ENCODE results near the gene HOXD10.

The HOXD10 gene

DNA sequence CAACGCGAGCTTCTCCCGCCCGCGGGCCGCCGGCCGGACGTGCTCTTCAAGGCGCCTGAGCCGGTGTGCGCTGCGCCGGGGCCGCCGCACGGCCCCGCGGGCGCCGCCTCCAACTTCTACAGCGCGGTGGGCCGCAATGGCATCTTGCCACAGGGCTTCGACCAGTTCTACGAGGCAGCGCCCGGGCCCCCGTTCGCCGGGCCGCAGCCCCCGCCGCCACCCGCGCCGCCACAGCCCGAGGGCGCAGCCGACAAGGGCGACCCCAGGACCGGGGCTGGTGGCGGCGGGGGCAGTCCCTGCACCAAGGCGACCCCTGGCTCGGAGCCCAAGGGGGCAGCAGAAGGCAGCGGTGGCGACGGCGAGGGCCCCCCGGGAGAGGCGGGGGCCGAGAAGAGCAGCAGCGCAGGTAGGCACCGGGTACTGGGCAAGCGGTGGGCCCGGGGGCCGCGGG is 8.8 kb upstream of the HOXD10 start:
- DNase-seq, result no peak

DNA sequence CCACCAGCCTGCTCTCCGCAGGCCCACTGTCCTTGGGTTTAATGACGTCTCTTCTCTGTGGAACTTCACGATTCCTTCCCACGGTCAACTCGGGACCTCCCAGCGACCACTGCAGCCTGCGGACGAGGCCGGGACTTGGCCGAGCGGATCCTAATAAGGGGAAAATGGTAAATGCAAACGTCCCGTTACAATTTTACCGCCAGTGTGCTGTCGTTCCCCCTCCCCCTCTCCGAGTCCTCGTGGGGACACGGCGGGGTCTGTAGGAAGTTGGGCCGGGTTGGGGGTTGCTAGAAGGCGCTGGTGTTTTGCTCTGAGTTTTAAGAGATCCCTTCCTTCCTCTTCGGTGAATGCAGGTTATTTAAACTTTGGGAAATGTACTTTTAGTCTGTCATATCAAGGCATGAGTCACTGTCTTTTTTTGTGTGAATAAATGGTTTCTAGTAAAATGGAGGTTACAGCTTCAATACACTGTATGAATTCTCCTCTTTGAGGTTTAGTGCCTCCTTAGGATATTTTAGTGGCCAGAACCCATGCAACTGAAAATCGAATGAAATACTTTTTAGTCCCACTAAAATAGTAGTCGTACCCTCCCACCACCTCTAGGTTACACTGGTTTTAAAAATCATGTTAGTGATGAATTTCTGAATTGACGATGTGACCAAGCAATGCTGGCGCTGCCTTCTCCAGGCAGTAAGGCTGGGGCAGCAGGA is 7.2 kb upstream of the HOXD10 start:
- no peak for DNase-seq

DNA sequence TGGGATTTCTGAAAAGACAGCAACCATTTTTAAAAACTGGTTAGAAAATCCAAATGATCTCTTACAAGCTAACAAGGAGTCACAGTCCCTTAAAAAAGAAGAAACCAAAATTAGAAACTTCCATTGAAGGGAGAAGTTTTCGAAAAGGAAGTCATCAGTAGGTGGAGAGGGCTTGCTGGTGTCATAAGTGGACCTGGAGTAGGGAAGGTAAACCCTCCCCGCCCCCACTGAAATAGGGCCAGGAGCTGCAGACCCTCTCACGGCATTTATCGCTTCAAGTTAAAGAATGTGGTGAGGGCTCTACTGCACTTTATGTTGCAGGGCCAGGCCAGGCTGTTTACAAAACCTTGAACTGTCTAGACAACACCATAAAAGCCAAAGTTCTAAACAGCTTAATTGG is 6.6 kb upstream of the HOXD10 start:
- DNase-seq, result no peak

GRCh38 chr2:176110415-176111308 is 5.9 kb upstream of the HOXD10 start:
- DNase-seq, result no peak

DNA sequence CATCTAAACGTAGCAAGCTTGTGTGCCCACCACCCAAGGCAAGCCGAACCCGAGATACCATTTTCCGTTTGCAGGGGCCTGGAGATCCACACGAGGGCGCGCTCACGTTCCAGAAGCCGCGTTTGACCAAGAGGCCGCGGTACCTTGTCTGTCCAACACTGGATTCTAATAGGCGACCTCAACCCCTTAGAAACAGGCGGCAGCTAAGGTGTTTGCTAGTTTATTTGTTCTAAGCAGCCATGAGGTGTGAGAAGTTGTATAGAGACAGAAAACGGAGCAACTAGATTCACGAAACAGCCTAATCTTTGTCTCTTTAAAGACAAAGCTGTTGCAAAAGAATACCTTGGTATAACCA is 5.3 kb upstream of the HOXD10 start:
- DNase-seq, result no peak

- DNase-seq, result no peak
Observed at GRCh38 chr2:176111846-176112374, 4.7 kb upstream of the HOXD10 start.

DNA sequence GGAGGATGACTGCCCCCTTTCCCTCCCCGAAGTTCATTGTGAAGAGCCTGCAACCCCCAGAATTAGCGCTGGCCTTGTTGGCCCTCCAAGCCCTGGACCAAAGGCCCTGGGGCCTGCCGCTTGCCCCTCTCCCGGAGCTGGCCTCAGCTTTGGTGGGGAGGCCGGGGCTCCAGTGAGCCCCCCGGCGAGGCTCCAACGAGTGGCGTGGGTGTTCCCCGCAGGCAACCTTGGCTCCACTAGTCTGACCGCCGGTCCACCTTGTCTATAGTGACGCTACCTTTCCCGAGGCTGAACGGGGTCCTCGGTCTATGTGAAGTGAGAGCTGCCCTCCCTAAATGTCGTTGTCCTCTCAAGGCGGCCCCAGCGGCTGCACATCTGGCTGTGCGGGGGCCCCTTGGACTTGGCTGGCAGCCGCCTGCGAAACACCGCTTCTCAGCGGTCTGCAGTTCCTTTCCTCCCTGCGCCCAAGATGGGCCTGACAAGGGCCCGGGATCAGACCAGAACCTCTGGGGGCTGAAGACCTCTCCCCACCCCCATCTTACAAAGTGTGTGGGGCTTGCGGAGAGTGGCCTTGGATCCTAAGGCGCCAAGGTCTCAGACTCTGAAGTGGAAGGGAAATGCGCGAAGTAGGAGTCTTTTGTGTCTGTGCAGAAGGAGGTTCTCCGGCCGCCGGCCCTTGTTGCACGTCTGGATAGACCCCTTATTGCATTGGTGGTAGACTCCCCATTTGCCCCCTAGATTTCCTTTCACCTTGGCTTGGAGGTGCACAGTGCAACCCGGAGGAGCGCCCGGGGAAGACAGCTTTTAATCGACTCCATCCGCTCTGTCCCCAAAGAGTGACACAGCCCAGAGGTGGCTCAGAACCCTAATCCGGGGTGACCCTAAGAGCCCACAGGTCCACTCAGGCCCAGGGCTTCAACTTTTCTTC is 3.9 kb upstream of the HOXD10 start:
- no peak for DNase-seq

GRCh38 chr2:176114120-176114929 is 2.3 kb upstream of the HOXD10 start:
- DNase-seq, result no peak

DNA sequence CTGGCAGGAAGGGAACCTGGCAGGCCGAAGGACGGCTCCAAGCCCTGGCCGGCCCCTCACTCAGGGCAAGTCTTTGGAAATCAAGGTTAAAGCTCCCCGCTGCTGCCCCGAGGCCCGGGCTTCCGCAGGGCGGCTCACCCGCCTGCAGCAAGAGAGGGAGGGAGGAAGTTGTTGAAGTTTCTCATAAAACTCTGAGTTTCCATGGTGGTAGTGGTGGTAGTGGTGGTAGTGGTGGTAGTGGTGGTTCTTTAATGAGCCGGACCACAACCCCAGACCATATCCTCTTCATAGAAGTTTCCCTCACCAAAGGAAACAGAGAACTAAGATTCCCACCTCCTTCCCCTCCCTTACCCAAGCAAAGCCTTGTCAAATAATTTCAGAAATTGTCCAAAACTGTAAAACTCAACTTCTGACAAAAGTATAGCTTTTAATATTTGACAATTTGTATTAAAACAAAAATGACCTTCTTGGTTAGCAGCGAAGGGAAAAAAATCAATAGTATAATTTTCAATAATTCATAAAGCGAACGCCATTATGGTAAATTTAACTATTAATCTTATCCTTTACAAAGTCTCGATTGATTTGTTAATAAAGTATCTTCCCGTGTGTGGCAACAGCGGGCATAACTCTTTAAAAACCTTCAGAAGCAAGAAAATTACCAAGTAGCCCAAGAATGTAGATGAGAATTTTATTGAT is 1.5 kb upstream of the HOXD10 start:
- DNase-seq, result no peak

DNA sequence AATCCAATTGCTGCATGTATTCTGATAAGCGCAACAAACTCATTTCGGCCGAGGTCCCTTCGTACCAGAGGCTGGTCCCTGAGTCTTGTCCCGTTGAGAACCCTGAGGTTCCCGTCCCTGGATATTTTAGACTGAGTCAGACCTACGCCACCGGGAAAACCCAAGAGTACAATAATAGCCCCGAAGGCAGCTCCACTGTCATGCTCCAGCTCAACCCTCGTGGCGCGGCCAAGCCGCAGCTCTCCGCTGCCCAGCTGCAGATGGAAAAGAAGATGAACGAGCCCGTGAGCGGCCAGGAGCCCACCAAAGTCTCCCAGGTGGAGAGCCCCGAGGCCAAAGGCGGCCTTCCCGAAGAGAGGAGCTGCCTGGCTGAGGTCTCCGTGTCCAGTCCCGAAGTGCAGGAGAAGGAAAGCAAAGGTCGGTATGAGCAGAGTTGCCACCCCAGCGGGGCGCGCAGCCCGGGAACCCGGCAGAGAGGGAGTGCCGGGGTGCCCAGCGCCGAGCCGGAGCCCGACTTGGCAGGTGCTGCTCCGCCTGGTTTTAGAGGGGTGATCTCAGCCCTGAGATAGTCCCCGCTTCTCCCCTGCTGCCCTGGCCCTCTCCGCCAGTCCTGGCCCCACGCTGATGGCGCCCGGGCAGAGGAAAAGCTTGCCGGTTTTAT is 714 bp downstream of the HOXD10 start:
- DNase-seq, result no peak

- DNase-seq, result no peak
Observed at GRCh38 chr2:176117823-176118371, 1.3 kb downstream of the HOXD10 start.

- DNase-seq, result peak; percentile 32
Observed at GRCh38 chr2:176118601-176119339, 2.2 kb downstream of the HOXD10 start.

DNA sequence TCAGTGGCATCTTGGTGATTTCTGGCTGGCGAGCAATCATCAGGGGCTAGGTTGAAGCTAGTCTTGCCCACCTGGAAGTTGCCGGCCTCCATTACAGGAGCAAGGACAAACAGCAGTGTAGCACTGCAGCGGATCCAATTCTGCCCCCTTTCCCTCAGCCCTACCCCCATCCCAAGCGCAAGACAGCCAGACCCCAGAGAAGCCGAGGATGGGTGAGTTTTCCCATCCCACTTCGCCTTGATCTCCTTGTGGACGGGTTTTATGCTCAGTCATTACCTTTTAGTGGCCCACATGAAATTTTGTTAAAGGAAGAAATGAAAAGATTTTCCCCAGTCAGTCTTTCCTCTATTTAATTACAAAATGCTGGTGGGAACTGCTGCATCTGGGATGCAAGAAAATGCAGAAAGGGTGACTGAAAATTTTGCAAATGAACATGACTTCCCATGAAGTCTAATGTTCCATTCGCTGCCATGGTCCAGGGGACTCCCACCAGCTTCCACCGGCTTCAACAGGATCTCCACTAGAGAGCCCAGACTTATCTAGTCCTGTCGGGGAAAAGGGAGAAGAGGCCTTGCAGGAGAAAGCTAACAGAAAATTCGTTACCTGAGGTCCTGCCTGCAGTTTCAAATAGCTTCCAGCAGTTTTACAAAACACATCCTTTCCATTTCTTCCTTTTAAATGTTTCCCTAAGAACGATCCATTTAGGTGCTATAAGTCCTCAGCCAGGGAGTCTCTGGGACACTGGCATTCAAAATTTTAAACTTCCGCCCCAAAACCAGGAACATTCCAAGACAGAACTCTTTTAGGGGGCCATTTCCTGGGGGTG is 4.0 kb downstream of the HOXD10 start:
- no peak for DNase-seq

GRCh38 chr2:176121190-176122051 is 4.8 kb downstream of the HOXD10 start:
- no peak for DNase-seq

GRCh38 chr2:176122052-176122682 is 5.6 kb downstream of the HOXD10 start:
- DNase-seq, result no peak

GRCh38 chr2:176122683-176123410 is 6.3 kb downstream of the HOXD10 start, which contains the start of gene HOXD9:
Gene HOXD9 (plus strand): TSS chr2:176122719. CDS start chr2:176122769, 50 bp downstream.
- no peak for DNase-seq
